Stimulated activated CD4-positive, alpha-beta T cell treated with anti-CD3 and anti-CD28 coated beads, Interleukin-2, amount 100 ng/mL, for 24 hours (primary cell): Measurements from ENCODE around the gene R3HDM2.

ENCODE experiments used
- DNase-seq, 2 donors: peaks; one replicate each; pipeline ENCODE4 v3.0.0-alpha.2; 2020

Gene R3HDM2

DNA sequence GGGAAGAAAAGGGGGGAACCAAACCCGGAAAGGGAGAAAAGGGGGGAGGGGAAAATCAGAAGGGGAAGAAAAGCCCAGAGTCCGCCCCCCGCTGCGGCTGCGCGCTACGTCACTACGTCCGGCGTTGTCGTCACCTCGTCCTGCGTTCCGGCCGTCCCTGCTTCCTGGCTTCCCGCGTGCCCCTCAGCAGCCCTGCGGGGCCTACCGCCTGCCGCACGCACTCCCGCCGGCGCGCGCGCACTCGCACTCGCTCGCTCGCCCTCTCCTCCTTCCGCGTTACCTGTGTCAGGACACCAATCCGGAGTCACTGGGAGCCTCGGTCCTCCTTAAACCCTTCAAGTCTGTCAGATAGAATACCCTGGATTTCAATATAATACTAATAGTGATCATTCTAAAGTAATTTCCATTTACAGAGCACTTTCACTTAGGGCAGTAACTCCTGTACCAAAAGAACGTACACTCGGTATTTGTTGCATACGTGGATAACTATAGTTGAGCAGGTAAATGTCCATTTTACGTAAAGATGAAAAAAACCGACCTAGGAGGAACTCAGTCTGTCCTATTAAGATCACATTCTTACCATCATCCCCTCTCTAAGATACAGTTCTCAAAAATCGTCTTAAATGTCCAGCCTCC is at the start of gene R3HDM2:
TSS of gene R3HDM2 (minus strand) at position 113 of the 636 bp plus-strand sequence. CDS start 120,615 bp downstream, outside the sequence.
- DNase-seq, result peak; percentile 95 to 97

DNA sequence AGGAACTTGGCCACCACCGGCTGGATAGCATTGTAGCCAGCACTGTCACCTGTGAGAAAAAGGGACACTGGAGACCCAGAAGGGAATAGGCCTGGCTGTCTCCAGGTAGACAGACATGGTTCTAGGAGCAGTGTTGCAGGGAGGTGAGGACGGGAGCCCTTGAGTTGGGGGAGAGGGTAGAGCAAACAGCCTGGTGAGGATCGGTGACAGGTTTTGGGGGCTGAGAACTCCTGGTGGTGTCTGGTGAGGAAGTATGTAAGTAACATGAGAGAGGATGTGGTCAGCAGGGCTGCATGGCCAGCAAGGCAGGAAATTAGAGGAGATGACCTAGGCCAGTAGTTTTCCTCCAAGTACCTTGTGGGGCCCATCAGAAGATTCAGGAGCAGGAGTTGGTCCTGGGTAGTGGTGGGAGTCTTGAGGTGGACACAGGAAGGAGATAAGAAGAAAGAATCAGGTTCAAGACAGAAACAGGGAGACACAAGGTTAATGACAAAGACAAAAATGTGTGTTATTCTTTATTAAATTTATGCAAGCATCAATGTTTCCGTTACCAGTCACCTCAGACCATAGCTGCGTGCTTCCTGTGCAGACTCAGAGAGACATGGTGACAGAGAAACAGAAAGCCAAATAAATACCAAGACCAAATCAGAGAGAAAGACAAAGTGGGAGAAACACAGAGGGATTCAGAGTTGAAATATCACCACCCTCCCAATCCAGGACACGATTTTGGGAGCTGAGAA is 48.7 kb upstream of the R3HDM2 start, which contains the start of gene ARHGAP9:
TSS of gene ARHGAP9 (minus strand) at position 491 of the 740 bp plus-strand sequence. CDS start at position 31, 460 bp downstream.
- DNase-seq, result peak in 1 of 2 donors; percentile 61

- no peak for DNase-seq
Observed at GRCh38 chr12:57479043-57479375, 48.2 kb upstream of the R3HDM2 start.

- peak; percentile 47 to 51 for DNase-seq
Observed at GRCh38 chr12:57477710-57478681, 47.2 kb upstream of the R3HDM2 start.

DNA sequence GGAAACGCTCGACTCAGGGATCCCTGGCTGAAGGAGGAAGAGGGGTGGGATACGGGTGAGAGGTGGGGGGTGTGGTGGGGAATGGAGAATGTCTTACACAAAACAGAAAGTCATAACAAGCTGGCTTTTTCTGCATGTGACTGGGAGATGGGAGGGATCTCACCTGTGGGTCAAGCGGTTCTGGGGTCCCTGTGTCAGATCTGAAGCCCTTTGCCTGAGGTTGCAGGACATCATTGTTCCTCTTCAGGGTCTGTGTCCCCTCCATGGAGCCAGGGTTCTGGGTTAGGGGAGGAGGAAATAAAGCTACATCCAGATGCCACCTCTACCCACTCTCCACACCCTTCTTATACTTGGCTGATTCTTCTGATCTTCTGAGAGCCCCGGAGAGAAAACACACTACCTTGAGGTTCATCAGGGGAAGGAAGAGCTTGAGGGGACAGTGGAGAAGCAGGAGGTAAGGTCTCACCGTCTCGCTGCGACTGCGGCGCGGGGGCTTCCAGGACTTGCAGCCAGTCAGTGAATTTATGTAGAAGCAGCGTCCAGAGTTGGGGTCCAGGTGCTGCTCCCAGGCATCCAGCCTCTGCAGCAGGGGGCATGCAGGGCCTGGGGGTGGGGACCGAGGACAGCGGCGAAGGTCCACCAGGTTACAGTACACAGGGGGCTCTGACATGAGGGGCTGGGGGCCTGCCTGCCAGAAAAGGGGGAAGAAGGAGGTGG is 46.3 kb upstream of the R3HDM2 start:
- DNase-seq, result no peak

DNA sequence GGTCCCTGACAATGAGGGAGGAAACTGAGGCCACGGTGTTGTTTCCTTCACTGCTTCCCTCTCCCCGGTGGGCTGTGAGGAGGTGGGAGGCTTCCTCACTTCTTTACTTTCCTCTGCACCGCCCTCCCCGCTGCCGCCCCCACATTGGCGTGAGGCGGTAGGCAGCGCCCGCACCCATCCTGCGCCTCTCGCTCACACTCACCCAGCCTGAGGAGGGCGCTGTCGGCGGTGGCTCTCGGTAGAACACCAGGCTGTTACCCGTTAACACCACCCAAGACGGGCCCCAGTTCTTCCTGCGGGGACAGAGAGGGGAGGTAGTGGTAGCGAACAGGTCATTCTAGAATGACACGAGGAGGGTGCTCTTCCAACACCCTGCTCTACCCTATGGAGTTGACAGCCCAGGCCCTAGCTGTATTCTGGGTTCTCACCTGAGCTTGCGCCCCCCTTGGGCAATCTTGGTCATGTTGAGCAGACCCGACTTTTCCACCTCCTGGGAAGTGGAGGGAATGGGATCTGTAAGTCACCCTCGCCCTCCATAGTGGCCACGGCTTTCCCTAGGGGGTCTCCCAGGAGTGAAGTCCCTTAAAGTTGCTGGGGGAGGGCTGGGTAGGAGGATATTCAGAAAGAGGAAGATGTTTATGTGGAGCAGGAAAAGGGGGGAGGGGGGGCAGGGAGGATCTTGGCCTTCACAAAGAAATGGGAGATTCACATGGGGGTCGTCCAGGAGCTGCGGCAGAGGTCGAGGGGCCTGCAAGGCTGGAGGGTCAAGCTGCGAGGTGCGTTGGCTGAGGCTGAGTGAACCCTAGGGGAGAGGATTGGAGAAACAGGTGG is 45.5 kb upstream of the R3HDM2 start:
- peak; percentile 81 to 85 for DNase-seq

GRCh38 chr12:57475271-57476161 is 44.7 kb upstream of the R3HDM2 start:
- no peak for DNase-seq

GRCh38 chr12:57474862-57475261 is 44.0 kb upstream of the R3HDM2 start:
- DNase-seq, result no peak

DNA sequence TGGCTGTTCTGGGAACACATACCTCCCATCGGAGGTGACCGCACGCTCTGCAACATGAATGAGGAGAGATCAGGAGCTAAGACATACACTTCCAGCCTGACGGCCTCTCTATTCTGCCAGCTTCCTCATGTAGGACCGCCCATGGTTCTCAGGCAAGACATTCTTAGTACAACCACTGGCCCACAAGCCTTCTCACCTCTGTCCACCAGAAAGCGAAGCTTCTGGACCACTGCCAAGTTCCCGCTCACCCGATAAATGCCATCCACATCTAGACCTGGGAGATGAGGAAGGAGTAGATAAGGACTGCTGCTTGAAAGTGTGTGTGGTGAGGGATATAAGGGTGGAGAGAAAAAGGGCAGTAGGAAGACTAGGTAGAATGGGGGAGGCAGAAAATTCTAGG is 43.6 kb upstream of the R3HDM2 start:
- DNase-seq, result no peak

- no peak for DNase-seq
Observed at GRCh38 chr12:57473886-57474285, 43.0 kb upstream of the R3HDM2 start.

GRCh38 chr12:57473392-57473791 is 42.5 kb upstream of the R3HDM2 start:
- DNase-seq, result no peak

- no peak for DNase-seq
Observed at GRCh38 chr12:57472391-57472790, 41.5 kb upstream of the R3HDM2 start.

DNA sequence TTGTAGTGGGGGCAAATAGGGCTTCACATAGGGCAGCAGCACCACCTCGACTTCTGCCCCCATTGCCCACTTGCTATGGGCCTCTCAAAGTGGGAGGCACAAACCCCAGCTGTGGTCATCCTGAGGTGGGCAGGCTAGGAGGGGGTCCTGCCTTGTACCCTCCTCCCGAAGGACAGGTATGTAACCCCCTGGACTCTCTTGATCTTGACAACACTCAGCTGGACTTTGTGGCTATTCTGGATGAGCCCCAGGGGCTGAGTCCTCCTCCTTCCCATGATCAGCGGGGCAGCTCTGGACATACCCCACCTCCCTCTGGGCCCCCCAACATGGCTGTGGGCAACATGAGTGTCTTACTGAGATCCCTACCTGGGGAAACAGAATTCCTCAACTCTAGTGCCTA is 40.8 kb upstream of the R3HDM2 start:
- no peak for DNase-seq

DNA sequence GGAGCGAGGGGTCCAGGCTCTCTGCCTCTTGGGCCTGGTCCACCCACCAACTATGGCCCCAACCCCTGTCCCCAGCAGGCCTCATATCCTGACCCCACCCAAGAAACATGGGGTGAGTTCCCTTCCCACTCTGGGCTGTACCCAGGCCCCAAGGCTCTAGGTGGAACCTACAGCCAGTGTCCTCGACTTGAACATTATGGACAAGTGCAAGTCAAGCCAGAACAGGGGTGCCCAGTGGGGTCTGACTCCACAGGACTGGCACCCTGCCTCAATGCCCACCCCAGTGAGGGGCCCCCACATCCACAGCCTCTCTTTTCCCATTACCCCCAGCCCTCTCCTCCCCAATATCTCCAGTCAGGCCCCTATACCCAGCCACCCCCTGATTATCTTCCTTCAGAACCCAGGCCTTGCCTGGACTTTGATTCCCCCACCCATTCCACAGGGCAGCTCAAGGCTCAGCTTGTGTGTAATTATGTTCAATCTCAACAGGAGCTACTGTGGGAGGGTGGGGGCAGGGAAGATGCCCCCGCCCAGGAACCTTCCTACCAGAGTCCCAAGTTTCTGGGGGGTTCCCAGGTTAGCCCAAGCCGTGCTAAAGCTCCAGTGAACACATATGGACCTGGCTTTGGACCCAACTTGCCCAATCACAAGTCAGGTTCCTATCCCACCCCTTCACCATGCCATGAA is 40.3 kb upstream of the R3HDM2 start:
- DNase-seq, result no peak

- no peak for DNase-seq
Observed at GRCh38 chr12:57470286-57470969, 39.6 kb upstream of the R3HDM2 start.

DNA sequence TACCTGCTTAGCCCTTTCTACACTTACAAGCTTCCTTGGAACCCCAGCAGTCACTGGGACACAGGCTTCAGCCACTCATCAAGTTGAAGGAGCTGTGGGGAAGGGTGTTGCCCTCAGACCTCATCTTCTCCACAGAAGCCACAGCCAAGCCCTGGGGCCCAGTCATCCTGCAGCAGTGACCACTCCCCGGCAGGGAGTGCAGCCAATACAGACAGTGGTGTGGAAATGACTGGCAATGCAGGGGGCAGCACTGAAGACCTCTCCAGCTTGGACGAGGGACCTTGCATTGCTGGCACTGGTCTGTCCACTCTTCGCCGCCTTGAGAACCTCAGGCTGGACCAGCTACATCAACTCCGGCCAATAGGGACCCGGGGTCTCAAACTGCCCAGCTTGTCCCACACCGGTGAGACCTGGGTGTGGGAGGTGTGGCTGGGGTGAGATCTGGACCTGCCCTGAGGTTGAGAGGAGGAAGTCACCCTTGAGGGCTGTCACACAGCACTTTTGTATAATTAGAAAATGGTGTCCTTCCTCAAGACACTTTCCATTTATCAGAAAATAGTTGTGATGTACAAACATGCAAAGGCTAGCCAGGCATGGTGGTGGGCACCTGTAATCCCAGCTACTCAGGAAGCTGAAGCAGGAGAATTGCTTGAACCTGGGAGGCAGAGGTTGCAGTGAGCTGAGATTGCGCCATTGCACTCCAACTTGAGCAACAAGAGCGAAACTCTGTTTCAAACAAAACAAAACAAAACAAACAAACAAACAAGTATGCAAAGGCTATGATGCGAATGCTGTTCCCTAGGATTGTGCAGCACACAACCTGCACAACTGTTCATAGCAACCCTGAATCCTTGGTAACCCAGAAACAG is 38.7 kb upstream of the R3HDM2 start:
- no peak for DNase-seq

DNA sequence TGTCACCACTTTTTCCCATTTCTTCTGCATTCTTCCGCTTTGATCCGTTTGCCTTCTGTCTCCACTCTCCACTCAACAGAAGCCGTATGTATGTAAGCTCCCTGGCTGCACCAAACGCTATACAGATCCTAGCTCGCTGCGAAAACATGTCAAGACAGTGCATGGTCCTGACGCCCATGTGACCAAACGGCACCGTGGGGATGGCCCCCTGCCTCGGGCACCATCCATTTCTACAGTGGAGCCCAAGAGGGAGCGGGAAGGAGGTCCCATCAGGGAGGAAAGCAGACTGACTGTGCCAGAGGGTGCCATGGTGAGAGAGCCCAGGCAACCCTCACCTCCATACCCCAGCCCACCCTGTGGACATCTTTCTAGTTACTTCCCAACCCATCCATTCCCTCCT is 37.1 kb upstream of the R3HDM2 start:
- DNase-seq, result no peak

- no peak for DNase-seq
Observed at GRCh38 chr12:57467212-57467874, 36.5 kb upstream of the R3HDM2 start.
